Cerebellar nuclear complex (tissue), 1 donor: ENCODE data around the gene P2RY14.

Experiments used
- DNase-seq, 2 experiments: peaks; one replicate each; lab custom pipeline; 2025; lab: John Stamatoyannopoulos, UW

The P2RY14 gene

GRCh38 chr3:151214459-151214858 lies 63.9 kb downstream of the P2RY14 start:
- DNase-seq: no peak

GRCh38 chr3:151213881-151214280 lies 64.5 kb downstream of the P2RY14 start:
- no peak for DNase-seq

DNA sequence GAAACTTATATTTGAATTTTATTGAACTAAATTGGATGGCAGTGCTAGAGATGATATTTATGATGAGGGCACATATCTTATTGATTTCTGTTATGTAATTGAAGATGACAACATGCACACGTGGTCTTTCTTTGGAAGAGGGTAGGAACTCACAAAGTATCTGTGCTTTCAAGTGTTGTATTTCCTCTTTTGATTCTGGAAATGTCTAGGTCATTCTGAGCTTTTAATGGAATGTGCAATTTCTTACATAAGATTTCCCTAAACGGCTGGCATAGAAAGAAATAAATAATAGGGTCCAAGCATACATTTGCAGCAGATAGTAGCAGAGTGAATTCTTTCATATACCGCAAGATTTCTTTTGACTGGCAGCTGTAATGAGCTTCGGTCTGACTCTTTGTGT lies 65.2 kb downstream of the P2RY14 start:
- DNase-seq: no peak

- no peak for DNase-seq
Observed at GRCh38 chr3:151210676-151211381, 67.5 kb downstream of the P2RY14 start.

GRCh38 chr3:151209654-151210053 lies 68.7 kb downstream of the P2RY14 start:
- no peak for DNase-seq

DNA sequence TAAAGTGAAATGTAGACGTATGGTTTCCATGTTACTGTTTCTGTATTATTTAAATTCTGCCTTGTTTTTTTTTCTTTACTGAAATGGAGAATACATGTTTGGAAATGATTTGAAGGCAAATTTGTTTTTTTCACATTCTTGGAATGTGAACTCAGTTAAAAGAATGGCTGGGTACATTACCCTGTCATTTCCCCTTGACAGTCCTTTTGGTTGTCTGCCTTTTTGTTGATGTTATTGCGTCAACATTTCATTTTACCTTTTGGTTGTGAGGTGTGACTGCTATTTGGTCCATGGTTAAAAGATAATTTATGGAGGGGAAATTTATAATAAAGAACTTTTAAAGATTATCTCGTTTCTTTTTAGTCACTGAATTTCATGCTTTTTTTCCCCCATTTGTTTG lies 72.1 kb downstream of the P2RY14 start:
- DNase-seq: no peak

- DNase-seq: no peak
Observed at GRCh38 chr3:151205482-151205881, 72.9 kb downstream of the P2RY14 start.

GRCh38 chr3:151204530-151205402 lies 73.6 kb downstream of the P2RY14 start:
- DNase-seq: no peak

DNA sequence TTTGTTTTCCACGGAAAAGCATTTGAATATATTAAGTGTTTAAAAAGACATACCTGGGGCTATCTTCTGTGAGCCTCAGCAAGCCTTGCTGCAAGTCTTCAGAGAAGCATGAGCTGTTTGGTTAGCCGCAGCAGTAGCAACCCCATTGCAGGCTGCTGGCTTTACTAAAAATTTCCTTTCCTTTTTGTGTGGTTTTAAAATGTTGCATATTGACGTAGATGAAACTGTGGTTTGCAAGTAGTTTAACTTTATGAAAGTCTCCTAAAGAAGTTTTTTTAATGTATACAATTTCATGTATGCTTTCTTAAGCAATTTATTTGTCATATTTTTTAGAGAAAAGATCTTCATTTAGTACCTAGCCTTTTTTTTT lies 75.3 kb downstream of the P2RY14 start, which contains the start of gene GPR171:
Gene GPR171, minus strand, starts transcription at position 166 of the 370 bp plus-strand sequence. CDS start 3,830 bp downstream, outside the sequence.
- DNase-seq: no peak

- no peak for DNase-seq
Observed at GRCh38 chr3:151201051-151201730, 77.2 kb downstream of the P2RY14 start.

- no peak for DNase-seq
Observed at GRCh38 chr3:151200586-151200985, 77.8 kb downstream of the P2RY14 start.

DNA sequence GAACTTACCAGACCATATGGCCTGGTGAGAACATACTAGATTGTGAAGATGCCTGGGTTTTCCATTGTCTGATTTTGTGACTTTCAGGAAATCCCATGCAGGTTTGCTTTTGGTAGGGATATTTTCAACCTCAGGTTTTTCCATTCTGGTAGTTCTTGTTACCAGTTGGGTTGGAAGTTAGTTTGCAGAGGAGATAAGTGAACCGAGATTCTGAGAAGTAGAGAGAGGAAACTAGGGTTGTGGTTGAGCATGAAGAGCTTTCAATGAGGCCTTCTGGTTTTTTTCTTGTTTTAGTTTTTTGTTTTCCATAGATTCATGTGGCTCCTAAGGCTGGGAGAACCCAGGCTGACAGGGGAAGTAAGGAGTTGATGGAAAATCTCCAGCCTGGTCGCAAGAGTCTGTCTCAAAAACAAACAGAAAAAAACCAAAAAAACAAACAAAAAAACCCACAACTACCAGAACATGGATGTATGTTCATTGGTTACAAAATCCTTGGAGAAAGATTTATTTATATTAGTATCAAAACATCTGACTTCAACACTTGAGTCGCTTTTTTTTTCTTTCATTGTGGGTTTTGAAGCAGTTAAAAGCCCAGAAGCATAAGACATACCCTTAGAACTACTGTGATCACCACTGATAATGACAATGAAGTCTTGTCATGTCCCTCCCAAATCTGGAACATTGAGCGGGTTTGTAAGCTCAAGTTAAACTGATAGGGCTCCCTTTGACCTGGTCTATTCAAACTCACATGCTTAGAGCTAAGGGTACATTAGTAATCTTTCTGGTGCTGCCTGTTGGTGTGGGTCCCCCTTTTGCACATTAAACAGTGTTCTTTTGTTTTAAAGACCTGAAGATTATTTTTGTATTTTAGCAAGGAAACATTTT lies 78.5 kb downstream of the P2RY14 start:
- DNase-seq: no peak

GRCh38 chr3:151198849-151199248 lies 79.5 kb downstream of the P2RY14 start:
- no peak for DNase-seq

- DNase-seq: no peak
Observed at GRCh38 chr3:151197981-151198767, 80.2 kb downstream of the P2RY14 start.

- no peak for DNase-seq
Observed at GRCh38 chr3:151197228-151197627, 81.1 kb downstream of the P2RY14 start.

- no peak for DNase-seq
Observed at GRCh38 chr3:151196434-151196833, 81.9 kb downstream of the P2RY14 start.

- DNase-seq: no peak
Observed at GRCh38 chr3:151195826-151196225, 82.5 kb downstream of the P2RY14 start.

DNA sequence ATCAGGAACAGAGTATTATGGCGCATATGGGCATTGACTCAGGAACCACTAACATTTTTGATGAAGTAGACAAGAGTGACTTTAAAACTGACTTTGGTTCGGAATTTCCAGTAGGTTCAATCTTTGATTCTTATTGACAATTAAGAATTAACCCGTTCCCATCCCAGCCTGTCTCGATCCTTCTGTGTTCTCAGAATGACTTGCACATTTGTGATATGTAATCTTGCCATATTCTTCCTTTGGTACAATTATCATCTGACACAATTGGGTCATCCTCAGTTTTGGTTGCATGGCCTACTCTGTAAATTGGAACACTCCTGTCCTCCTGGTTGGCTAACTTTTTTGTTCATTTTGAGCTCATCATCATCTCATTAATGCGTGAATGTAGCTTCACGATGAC lies 85.8 kb downstream of the P2RY14 start:
- no peak for DNase-seq

- DNase-seq: no peak
Observed at GRCh38 chr3:151191095-151191494, 87.2 kb downstream of the P2RY14 start.

GRCh38 chr3:151183265-151183671 lies 95.1 kb downstream of the P2RY14 start:
- no peak for DNase-seq
